Measurements from ENCODE around the gene LAMTOR2.

The LAMTOR2 gene

DNA sequence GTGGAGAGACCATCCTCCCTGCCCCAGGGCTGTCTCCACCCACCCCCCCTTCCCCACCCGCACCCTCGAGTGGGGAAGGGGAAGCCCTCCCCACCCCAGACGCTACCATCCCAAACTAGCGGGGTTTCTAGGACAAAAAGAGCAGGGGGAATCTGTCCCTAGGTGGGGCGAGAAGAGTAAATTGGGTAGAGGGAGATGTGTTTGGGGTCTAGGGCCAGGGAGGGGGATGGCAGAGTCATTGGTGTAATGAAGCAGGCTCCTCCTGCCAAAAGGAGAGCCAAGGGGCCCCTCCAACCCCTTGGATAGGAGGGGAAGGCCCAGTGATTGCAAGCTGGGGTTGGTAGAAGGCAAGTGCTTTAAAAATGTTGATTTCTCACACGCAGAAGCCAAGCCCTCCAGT is 17.7 kb downstream of the LAMTOR2 start:
- TF ChIP-seq, protein P1, sequence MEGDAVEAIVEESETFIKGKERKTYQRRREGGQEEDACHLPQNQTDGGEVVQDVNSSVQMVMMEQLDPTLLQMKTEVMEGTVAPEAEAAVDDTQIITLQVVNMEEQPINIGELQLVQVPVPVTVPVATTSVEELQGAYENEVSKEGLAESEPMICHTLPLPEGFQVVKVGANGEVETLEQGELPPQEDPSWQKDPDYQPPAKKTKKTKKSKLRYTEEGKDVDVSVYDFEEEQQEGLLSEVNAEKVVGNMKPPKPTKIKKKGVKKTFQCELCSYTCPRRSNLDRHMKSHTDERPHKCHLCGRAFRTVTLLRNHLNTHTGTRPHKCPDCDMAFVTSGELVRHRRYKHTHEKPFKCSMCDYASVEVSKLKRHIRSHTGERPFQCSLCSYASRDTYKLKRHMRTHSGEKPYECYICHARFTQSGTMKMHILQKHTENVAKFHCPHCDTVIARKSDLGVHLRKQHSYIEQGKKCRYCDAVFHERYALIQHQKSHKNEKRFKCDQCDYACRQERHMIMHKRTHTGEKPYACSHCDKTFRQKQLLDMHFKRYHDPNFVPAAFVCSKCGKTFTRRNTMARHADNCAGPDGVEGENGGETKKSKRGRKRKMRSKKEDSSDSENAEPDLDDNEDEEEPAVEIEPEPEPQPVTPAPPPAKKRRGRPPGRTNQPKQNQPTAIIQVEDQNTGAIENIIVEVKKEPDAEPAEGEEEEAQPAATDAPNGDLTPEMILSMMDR (IDR thresholded peaks at IDR 0.05; ENCODE audit: insufficient read depth, low read length, missing control alignments) = no peak
- CTCF ChIA-PET = interaction anchor here (1.9 to 4.3 kb wide), 2 partner anchors 9 to 24 kb away, joined by 8 to 20 read pairs; no protein-coding TSS in a partner anchor
- no peak for DNase-seq (ENCODE audit: low read depth, low spot score)
- POLR2A ChIA-PET = no interaction called here
- no peak overlapping the region for H3K4me3 ChIP-seq (ENCODE audit: low read depth, low read length)

GRCh38 chr1:156073110-156073687 is 18.6 kb downstream of the LAMTOR2 start:
- DNase-seq (ENCODE audit: low read depth, low spot score) = no peak
- TF ChIP-seq, protein P1 (IDR thresholded peaks at IDR 0.05; ENCODE audit: insufficient read depth, low read length, missing control alignments) = no peak
- ChIA-PET CTCF (interaction anchor here (0.7 to 4.3 kb wide), 7 partner anchors 8 to 83 kb away, joined by 3 to 20 read pairs (median 3); no protein-coding TSS in a partner anchor), POLR2A (interaction anchor here (0.6 kb wide), 1 partner anchor 221 kb away, joined by 3 read pairs; no protein-coding TSS in a partner anchor)
- no peak overlapping the region for H3K4me3 ChIP-seq (ENCODE audit: low read depth, low read length)

- CTCF ChIA-PET = interaction anchor here (0.7 to 4.3 kb wide), 6 partner anchors 9 to 84 kb away, joined by 3 to 20 read pairs (median 4); no protein-coding TSS in a partner anchor
- DNase-seq (ENCODE audit: low read depth, low spot score) = no peak
- H3K4me3 ChIP-seq (ENCODE audit: low read depth, low read length) = no peak overlapping the region
- TF ChIP-seq, protein P1 (IDR thresholded peaks at IDR 0.05; ENCODE audit: insufficient read depth, low read length, missing control alignments) = no peak
- POLR2A ChIA-PET = no interaction called here
These were observed 19.2 kb downstream of the LAMTOR2 start for GRCh38 chr1:156073740-156074139.

DNA sequence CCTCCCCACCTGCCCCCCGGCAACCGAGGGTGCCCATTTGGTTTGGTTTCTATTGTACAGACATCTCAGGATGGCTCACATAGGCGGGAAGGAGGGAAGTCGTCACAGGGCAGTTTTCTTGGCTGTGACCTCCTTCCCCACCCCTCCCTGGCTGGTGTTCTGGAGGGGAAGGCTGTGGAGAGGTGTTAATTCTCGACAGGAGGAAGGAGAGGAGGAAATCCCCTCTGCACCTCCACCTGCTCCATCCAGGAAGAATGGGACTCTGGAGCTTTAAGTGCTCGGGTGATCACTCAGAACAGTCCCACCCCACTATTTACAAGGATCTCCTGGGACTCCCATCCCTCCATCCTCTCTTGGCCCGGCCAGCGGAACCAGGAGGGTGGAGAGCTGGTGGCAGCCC is 20.1 kb downstream of the LAMTOR2 start:
- H3K4me3 ChIP-seq (ENCODE audit: low read depth, low read length) = no peak overlapping the region
- ChIA-PET POLR2A (no interaction called here), CTCF (interaction anchor here (0.8 to 4.3 kb wide), 6 partner anchors 8 to 136 kb away, joined by 4 to 24 read pairs (median 8); partner anchors contain the start of gene LAMTOR2)
- DNase-seq (ENCODE audit: low read depth, low spot score) = no peak
- TF ChIP-seq, protein P1 (IDR thresholded peaks at IDR 0.05; ENCODE audit: insufficient read depth, low read length, missing control alignments) = no peak

DNA sequence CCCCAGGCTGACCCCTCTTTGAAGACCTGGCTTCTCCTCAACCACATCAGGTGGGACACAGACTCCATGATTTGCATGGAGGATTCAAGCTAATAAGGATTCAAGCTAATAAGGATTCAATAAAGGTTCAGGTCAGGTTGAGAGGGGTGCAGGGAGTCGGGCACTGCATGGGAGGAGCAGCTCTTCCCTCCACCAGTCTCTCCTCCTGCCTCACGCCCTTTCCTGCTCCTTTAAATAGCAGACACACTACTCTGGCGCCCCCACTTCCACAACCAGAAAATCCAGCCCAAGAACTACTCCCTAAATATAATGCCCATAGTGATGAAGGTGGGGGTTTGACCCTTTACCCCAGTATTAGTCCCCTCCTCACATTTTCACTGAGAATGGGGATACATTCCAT is 20.6 kb downstream of the LAMTOR2 start:
- CTCF ChIA-PET = interaction anchor here (0.8 to 4.3 kb wide), 6 partner anchors 9 to 137 kb away, joined by 4 to 24 read pairs (median 8); partner anchors contain the start of gene LAMTOR2

DNA sequence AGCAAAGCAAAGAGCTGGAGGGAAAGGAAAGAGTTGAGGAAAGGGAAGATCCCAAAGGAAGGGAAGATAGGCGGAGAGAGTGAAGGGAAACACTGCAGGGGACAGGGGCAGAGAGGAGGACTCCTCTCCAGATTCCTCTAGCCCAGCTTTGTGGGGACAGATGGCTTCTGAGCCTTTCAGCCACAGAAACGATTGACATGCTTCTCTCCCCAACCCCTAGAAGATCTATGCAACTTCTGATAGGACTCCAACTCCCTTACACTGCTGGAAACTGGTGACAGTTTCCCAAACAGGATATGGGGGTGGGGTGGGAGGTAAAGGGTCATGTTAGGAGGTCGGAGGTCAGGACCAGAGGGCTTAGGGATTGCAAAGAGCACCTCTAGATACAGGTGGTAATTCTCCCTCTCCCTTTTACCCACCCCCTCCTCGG is 21.2 kb downstream of the LAMTOR2 start:
- POLR2A ChIA-PET = no interaction called here
- no peak for DNase-seq (ENCODE audit: low read depth, low spot score)
- CTCF ChIA-PET = interaction anchor here (1.8 to 4.3 kb wide), 3 partner anchors 9 to 21 kb away, joined by 11 to 24 read pairs (median 20); no protein-coding TSS in a partner anchor
- no peak overlapping the region for H3K4me3 ChIP-seq (ENCODE audit: low read depth, low read length)
- TF ChIP-seq, protein P1 (IDR thresholded peaks at IDR 0.05; ENCODE audit: insufficient read depth, low read length, missing control alignments) = no peak

More for the DNA sequence above, 20.6 kb downstream of the LAMTOR2 start:
- TF ChIP-seq, protein P1 (IDR thresholded peaks at IDR 0.05; ENCODE audit: insufficient read depth, low read length, missing control alignments) = no peak
- DNase-seq (ENCODE audit: low read depth, low spot score) = no peak
- POLR2A ChIA-PET = no interaction called here
- H3K4me3 ChIP-seq (ENCODE audit: low read depth, low read length) = no peak overlapping the region

Measured in AG04449 (cell line).